Measurements from ENCODE around the gene PROM1. TPM values are rescaled to one million over a fixed set of nuclear protein-coding genes. Genes with fewer than 3 reads are reported as not detected.

PROM1 gene
- total RNA-seq, 1 donor: 0.31 TPM

DNA sequence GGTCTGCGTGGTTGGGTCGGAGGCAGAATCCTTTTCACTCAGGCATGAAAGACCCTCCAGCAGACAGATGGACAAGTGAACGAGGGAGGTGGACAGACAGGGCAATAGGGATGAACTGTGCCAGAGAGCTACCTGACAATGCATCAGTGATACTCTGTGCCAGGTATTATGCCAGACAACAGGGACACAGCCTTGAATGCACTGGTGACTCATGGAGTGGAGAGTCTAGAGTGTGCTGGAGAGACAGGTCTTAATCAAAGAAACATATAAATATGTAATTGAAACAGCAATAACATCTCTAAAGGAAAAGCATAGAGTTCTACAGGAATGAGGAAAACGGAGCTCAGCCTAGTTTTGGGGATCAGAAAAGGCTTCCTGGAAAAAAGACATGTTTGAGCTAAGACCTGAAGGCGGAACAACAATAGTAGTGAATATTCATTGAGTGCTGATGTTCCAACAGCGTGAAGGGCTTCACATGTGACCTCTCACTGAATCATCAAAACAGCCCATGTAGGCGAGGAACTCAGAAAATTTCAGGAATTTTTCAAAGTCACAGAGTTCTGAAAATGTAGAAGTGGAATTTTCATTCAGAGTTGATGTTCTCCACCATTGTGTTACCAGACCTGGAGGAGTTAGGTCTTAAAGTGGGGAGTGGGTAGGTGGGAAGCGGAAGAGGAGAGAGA lies 100.8 kb downstream of the PROM1 start:
- Histone ChIP-seq H3K9me3 (ENCODE audit: low read depth, low read length) (no peaks in the 10 kb centered on the region), H3K4me1 (ENCODE audit: insufficient read depth, low read length) (no peaks in the 10 kb centered on the region), H3K27me3 (ENCODE audit: insufficient read depth, low read length) (no peaks in the 10 kb centered on the region), H3K4me3 (ENCODE audit: low read length) (no peak overlapping the region)

DNA sequence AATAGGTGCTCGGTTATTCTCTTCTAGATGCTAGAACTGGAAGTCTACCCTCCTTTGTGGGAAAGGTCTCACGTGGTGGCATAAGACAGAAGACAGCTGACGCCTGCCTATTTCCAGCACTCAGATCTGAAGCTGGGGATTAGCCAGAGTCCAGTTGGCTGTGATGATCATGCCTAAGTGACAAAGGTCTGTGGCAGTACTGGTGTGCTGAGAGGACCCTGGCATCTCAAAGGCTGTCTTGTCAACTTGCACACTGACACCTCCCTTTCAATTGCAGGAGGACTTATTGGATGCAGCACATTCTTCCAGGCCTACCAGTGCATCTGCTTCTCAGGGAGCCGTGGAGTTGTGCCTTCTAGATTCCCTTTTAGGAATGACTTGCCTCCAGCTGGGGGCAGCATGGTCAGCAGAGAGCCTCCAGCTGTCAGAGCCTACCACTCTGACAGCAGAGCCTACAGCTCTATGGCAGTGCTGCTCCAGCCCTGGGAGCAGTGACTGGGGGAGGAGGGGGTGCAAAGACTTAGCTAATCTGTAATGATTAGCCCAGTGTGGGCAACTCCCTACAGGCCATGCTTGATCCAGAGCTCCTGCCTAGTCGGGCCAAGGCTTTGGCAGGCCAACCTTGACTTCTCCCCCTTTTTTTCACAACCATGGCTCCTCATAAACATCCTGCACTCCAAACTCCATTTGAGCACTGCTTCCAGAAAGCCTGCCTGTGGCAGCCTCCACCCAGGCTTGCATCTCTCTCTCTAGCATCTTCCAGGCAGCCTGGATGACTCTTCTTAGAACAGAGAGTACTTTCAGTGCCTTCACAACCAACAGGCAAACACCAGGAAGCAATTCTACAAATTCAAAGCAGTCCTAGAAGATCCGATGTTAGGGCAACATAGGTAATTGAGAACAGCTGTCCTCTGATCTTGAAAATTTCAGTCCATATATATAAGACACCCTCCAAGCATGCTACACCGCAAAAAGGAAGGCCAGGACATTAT lies 107.1 kb downstream of the PROM1 start:
- Histone ChIP-seq H3K27me3 (ENCODE audit: insufficient read depth, low read length) (no peaks in the 10 kb centered on the region), H3K9me3 (ENCODE audit: low read depth, low read length) (no peaks in the 10 kb centered on the region), H3K4me3 (ENCODE audit: low read length) (no peak overlapping the region), H3K4me1 (ENCODE audit: insufficient read depth, low read length) (no peaks in the 10 kb centered on the region)

DNA sequence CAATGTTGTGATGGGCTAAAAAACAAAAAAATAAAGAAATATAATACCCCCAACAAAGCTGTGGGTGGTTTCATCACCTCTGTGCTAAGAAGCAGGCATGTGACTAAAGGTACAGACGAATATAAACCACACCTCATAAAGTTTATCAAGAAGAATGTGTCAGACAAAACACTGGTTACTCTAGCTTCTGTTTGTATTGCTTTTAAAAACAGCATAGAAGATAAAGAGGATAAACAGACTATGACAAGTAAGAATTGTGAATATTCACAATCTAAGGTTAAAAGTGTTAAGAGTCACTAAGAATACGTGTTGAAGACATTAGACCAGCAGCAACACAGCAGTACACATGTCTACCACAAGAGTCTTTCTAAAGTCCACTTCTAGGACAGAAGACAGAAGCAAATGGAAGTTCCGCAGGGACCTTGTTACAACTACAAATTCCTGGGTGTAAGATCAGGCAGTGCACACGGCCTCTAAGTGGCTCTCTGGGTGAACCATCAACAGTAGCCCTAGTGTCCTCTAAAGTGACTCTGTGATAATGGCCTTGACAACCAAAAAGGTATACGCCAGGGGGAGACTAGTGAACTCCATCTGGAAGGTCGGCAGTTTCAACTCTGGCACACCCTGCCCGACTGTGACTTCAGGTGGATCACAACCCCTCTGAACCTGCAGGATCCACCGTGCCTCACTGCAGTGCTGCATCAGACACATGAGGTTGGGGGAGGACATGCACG lies 112.6 kb downstream of the PROM1 start:
- no peaks in the 10 kb centered on the region for H3K9me3 ChIP-seq (ENCODE audit: low read depth, low read length)
- H3K4me3 ChIP-seq (ENCODE audit: low read length): no peak overlapping the region
- H3K27me3 ChIP-seq (ENCODE audit: insufficient read depth, low read length): no peaks in the 10 kb centered on the region
- H3K4me1 ChIP-seq (ENCODE audit: insufficient read depth, low read length): no peaks in the 10 kb centered on the region

DNA sequence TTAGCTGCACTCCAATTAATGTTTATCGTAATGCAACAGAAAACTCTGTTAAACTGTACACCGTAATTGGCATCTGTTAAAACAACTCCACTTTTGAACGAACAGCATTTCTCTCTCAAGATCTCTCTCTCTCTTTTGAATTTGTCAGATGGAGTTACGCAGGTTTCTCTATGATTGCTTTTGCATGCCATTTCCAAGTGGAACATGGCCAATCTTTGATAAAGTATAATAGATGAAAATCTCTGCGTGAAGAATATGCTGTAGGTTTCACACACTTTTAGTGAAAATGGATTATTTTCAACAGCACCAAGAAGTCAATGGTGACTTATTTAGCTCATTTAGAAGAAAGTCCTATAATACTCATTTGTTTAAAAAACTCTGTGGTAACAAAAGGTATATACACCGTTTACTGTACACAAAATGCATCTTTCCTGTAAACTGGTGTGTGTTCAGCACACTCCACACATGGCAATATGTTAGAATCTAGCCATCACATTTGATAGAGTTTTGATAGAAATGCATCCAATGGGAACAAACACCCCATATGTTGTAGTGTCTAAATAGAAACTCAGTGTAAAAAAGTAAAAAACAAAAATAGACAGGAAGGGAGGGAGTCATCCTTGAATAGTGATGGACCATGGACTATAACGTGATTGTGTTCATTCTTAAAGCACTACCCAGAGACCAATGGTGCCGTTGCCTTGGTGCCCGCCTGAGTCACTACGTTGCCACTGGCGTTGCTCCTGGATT lies 115.1 kb downstream of the PROM1 start:
- Histone ChIP-seq H3K4me1 (ENCODE audit: insufficient read depth, low read length) (peaks cover 7% of the 10 kb centered on the region), H3K9me3 (ENCODE audit: low read depth, low read length) (no peaks in the 10 kb centered on the region), H3K27me3 (ENCODE audit: insufficient read depth, low read length) (no peaks in the 10 kb centered on the region), H3K4me3 (ENCODE audit: low read length) (no peak overlapping the region)

DNA sequence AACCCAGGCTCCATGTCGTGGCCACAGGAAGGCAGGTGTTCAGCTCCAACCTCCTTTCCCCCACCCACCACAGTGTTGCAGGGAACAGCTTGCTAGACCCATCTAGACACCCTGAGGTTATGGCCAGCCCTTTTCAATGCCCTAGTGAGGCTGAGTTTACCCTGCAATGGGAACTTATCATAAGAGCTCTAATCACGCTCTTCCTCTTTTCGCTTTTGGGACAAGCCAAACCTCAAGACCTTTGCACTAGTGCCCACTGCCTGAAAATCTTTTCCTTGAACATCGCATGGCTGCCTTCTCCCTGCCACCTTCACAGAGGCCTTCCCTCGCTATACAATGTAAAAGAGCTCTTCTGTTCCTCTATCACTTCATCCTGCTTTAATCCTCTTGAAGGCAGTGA lies 118.5 kb downstream of the PROM1 start:
- Histone ChIP-seq H3K27me3 (ENCODE audit: insufficient read depth, low read length) (no peaks in the 10 kb centered on the region), H3K9me3 (ENCODE audit: low read depth, low read length) (no peaks in the 10 kb centered on the region), H3K4me3 (ENCODE audit: low read length) (no peak overlapping the region), H3K4me1 (ENCODE audit: insufficient read depth, low read length) (peaks cover 29% of the 10 kb centered on the region)

DNA sequence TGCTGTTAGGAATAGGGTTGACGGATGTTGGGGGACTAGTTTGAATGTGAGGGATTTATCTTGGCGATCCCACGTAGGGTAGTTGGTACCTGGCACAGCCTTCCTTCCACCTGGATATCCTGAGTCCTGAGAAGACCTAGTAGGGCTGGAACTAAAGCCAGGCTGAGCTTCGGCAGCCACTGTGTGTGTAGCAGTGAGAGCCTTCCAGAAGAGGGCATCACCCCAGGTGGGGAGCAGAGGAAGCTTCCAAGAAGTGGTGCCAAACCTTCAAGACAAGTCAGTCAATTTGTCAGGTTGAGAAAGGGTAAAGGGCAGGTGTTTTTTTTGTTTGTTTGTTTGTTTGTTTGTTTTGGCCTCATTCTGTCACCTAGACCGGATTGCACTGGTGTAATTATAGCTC lies 119.7 kb downstream of the PROM1 start:
- H3K27me3 ChIP-seq (ENCODE audit: insufficient read depth, low read length): no peaks in the 10 kb centered on the region
- peaks cover 29% of the 10 kb centered on the region for H3K4me1 ChIP-seq (ENCODE audit: insufficient read depth, low read length)
- H3K4me3 ChIP-seq (ENCODE audit: low read length): no peak overlapping the region
- no peaks in the 10 kb centered on the region for H3K9me3 ChIP-seq (ENCODE audit: low read depth, low read length)

DNA sequence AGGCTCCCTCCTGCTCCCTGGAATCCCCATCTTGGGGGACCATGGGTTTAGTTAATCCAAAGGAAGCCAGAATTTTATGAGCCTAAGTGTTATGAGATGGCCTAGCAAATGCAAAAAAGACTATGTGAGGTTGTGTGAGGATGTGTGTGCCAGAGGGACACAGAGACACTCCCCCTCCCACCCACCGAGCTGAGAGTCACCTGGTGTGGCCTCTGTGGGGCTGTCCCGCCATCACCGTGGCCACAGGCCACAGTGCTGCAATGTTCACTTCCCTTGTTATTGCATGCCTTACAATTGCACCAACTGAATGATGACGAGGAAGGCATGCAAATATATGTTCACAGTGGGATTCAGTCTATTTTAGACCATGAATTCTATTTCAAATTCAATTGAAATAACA lies 120.2 kb downstream of the PROM1 start:
- H3K27me3 ChIP-seq (ENCODE audit: insufficient read depth, low read length): no peaks in the 10 kb centered on the region
- H3K9me3 ChIP-seq (ENCODE audit: low read depth, low read length): no peaks in the 10 kb centered on the region
- H3K4me1 ChIP-seq (ENCODE audit: insufficient read depth, low read length): peaks cover 29% of the 10 kb centered on the region
- H3K4me3 ChIP-seq (ENCODE audit: low read length): no peak overlapping the region

DNA sequence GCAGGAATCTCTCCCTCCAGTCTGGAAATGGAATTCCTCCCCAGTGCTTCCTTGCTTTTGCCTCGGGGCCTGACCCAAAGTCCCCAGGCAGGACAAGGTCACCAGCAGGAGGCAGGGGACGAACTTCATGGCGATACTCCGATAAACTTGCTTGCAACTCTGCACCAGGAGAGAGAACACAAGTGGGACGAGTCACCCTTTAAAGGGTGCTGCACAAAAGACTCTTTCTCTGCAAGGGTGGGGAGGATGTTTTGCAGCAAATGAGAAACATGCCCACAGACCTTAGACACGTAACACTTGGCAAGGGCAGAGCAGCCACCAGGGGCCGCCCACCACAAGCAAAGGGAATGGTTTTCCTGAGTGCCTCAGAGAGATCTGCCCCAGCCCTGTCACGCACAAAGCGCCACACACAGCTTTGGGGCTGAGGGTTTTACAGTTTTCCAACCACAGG lies 120.8 kb downstream of the PROM1 start, which contains the start of gene FGFBP2:
FGFBP2 (minus strand) TSS at position 175 of the 451 bp plus-strand sequence; CDS start at position 129, 46 bp downstream.
- Histone ChIP-seq H3K27me3 (ENCODE audit: insufficient read depth, low read length) (no peaks in the 10 kb centered on the region), H3K4me3 (ENCODE audit: low read length) (peak within 1 kb of the TSS; percentile 25), H3K4me1 (ENCODE audit: insufficient read depth, low read length) (peaks cover 29% of the 10 kb centered on the region), H3K9me3 (ENCODE audit: low read depth, low read length) (no peaks in the 10 kb centered on the region)

DNA sequence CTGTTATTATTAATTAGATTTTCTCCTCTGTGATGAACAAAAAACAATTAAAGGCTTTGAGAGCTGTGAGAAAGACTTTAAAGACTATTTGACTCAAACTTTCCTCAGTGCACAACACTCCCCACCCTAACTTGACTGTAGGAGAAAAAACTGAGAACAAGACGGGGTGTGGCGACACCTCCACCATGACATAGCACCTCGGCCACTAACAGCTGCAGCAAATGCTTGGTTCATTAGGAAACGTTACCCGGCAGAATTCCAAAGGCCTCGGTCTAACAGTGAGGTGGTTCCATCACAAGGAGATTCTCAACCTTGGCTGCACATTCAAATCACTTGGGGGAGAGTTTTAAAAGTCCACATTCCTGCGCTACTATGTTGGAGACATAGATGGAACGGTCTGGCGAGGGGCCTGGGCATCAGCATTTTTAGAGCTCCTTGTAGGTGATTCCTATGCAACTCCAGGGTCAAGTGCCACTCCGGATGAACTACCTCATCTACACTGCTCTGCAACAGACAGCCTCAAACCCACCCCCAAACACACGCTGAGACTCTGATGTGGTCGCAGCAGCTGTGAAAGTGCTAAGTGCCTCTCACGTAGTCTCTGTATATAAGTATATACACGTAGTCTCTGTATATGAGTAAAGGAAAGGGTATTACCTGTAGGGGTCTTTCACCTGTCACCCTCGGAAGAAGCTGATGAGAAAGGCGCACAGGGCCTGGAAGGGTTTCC lies 121.9 kb downstream of the PROM1 start:
- H3K27me3 ChIP-seq (ENCODE audit: insufficient read depth, low read length): no peaks in the 10 kb centered on the region
- H3K4me1 ChIP-seq (ENCODE audit: insufficient read depth, low read length): peaks cover 29% of the 10 kb centered on the region
- peak overlapping the region; percentile 25 for H3K4me3 ChIP-seq (ENCODE audit: low read length)
- H3K9me3 ChIP-seq (ENCODE audit: low read depth, low read length): no peaks in the 10 kb centered on the region

DNA sequence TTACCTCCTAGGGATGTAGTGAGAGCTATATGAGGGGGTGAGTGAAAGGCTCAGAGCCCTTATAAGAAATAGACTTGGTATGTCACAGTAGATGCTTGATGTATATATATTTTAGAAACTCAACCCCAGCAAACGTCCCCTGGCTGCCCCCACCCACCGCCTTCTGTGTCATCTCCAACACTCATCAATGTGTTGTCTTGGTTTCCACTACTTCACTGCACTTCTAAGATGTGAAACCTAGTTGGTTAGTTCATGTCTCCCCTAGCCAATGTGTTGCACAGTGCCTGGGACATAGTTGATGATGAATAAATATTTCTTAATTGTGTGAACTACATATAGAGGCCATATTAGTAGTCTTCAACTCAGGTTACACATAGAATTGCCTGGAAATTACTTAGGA lies 125.3 kb downstream of the PROM1 start:
- Histone ChIP-seq H3K27me3 (ENCODE audit: insufficient read depth, low read length) (no peaks in the 10 kb centered on the region), H3K9me3 (ENCODE audit: low read depth, low read length) (no peaks in the 10 kb centered on the region), H3K4me1 (ENCODE audit: insufficient read depth, low read length) (peaks cover 20% of the 10 kb centered on the region), H3K4me3 (ENCODE audit: low read length) (no peak overlapping the region)

DNA sequence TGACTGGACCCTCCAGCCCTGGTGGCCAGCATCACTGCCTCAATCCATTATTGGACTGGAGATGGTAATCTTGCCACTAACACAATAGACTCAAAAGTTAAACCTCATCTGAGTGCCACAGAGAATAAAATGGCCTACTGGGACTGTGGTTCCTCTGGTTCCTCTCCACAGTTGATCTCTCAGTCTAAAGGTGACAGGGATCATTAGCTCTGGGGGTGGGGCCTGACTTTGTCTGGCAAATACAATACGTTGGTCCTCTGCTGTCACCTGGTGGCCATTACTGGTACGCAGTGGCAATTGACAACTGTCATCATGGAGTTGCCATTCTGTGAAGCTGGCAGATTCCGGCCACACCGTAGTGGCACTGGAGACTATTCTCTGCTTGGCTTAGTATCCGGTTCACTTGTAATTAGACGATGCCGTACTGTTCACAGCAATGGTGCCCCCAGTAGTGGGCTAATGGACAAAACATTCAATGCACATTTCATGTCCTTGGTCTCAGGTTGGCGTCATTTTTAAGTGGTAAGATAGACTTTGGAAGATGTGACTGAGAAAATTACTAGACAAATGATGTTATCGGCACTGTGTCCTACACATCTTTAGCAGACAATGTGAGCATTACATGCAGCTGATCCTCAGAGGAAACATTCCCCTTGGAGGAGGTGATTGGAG lies 127.5 kb downstream of the PROM1 start:
- Histone ChIP-seq H3K27me3 (ENCODE audit: insufficient read depth, low read length) (no peaks in the 10 kb centered on the region), H3K9me3 (ENCODE audit: low read depth, low read length) (no peaks in the 10 kb centered on the region), H3K4me3 (ENCODE audit: low read length) (no peak overlapping the region), H3K4me1 (ENCODE audit: insufficient read depth, low read length) (no peaks in the 10 kb centered on the region)

DNA sequence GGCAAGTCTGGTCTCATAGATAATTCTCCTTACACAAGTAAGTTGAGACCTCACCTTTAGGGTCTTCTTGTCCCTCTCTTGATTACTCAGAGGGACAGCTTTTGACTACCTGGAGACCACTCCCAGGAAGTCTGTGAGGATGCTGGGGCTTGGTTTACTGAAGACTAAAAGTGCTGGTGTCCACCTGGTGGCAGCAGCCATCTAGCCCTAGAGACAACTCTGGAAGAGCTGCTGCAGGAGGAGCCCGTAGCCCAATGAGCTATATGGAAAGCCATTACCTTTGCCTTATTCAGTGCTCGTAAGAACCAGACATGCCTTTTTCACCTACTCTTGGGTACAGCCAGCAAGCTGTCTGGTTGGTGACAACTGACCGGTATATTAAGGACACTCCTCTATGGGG lies 128.2 kb downstream of the PROM1 start:
- Histone ChIP-seq H3K27me3 (ENCODE audit: insufficient read depth, low read length) (no peaks in the 10 kb centered on the region), H3K4me1 (ENCODE audit: insufficient read depth, low read length) (no peaks in the 10 kb centered on the region), H3K4me3 (ENCODE audit: low read length) (no peak overlapping the region), H3K9me3 (ENCODE audit: low read depth, low read length) (no peaks in the 10 kb centered on the region)

DNA sequence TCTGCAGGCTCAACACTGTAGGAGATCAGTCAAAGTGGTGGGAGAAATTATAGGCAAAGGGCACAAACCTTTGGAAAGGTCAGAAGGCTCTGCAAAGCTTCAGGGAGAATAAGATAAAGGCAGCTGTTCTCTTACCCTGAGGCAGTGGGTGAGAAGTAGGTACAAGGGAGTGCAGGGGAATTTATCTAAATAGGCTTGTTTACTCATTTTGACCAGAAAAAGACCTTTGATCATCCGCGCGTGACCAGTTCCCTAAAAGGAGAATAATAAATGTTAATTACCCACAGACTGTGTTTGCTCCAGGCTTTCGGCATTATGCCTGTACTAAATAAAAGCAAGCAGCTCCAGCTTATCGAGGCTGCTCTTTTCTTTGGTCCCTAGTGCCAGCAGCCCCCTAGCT lies 130.2 kb downstream of the PROM1 start:
- Histone ChIP-seq H3K4me1 (ENCODE audit: insufficient read depth, low read length) (no peaks in the 10 kb centered on the region), H3K27me3 (ENCODE audit: insufficient read depth, low read length) (no peaks in the 10 kb centered on the region), H3K4me3 (ENCODE audit: low read length) (no peak overlapping the region), H3K9me3 (ENCODE audit: low read depth, low read length) (no peaks in the 10 kb centered on the region)

Measured in mononuclear cell (primary cell).